Esophagus squamous epithelium (tissue), 4 donors: ENCODE data around the gene PRR33.

ENCODE experiments used
- CTCF ChIP-seq, 6 experiments: fragments of 450-650 bp in 4 of 6; fragments of 200-600 bp in 2 of 6; sonication (generic) in 2 of 6; IDR thresholded peaks; one replicate each; pipeline ENCODE4 v1.5.1; 2016 to 2019; ENCODE audit warnings: antibody characterized with exemption in 6 of 6, mild to moderate bottlenecking in 4 of 6, moderate library complexity in 4 of 6
- POLR2A ChIP-seq, 4 donors: fragments of 450-650 bp; IDR thresholded peaks; one replicate each; pipeline ENCODE4 v1.6.1; 2017; ENCODE audit warnings: antibody characterized with exemption in 4 of 4, mild to moderate bottlenecking in 4 of 4, moderate library complexity in 3 of 4

GRCh38 chr11:1845561-1846452 is 45.9 kb downstream of the PRR33 start:
- TF ChIP-seq CTCF (IDR thresholded peaks at IDR 0.05) (no peak), POLR2A (IDR thresholded peaks at IDR 0.05) (no peak)
